ENCODE measurements around the gene TSPAN17. TPM values are rescaled to one million over a fixed set of nuclear protein-coding genes. Genes with fewer than 3 reads are reported as not detected.

Gene TSPAN17
- total RNA-seq, 2 donors from 2014 or later = 24.1 to 37.6 TPM

- 58 to 59% methylated on average over 9 of the region's 9 CpGs for WGBS, 2 donors
- Histone ChIP-seq H3K4me1 (peaks cover 13% of the 10 kb centered on the region), H3K4me3 (no peak overlapping the region), H3K36me3 (replicated peaks in 1 of 2; ENCODE audit: insufficient read depth in 1 of 2, low read depth in 2 of 2) (no peaks in the 10 kb centered on the region), H3K27me3 (peaks cover 0 to 31% of the 10 kb centered on the region in 2 donors), H3K27ac (no peak overlapping the region), H3K9me3 (no peaks in the 10 kb centered on the region)
- TF ChIP-seq POLR2A (IDR thresholded peaks at IDR 0.05) = no peak
- TF ChIP-seq, protein P1, sequence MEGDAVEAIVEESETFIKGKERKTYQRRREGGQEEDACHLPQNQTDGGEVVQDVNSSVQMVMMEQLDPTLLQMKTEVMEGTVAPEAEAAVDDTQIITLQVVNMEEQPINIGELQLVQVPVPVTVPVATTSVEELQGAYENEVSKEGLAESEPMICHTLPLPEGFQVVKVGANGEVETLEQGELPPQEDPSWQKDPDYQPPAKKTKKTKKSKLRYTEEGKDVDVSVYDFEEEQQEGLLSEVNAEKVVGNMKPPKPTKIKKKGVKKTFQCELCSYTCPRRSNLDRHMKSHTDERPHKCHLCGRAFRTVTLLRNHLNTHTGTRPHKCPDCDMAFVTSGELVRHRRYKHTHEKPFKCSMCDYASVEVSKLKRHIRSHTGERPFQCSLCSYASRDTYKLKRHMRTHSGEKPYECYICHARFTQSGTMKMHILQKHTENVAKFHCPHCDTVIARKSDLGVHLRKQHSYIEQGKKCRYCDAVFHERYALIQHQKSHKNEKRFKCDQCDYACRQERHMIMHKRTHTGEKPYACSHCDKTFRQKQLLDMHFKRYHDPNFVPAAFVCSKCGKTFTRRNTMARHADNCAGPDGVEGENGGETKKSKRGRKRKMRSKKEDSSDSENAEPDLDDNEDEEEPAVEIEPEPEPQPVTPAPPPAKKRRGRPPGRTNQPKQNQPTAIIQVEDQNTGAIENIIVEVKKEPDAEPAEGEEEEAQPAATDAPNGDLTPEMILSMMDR (IDR thresholded peaks at IDR 0.05) = no peak
- intact Hi-C loops (cut with DNase I) = no loop called here
- DNase-seq = no peak
- no peak for ATAC-seq
These were observed 22.3 kb upstream of the TSPAN17 start for GRCh38 chr5:176624938-176625337.

- Histone ChIP-seq H3K4me3 (no peak overlapping the region), H3K27ac (no peak overlapping the region), H3K4me1 (peaks cover 13% of the 10 kb centered on the region), H3K27me3 (peaks cover 0 to 33% of the 10 kb centered on the region in 2 donors), H3K9me3 (no peaks in the 10 kb centered on the region), H3K36me3 (replicated peaks in 1 of 2; ENCODE audit: insufficient read depth in 1 of 2, low read depth in 2 of 2) (no peaks in the 10 kb centered on the region)
- DNase-seq = no peak
- TF ChIP-seq, protein P1 (IDR thresholded peaks at IDR 0.05) = no peak
- no peak for TF ChIP-seq POLR2A (IDR thresholded peaks at IDR 0.05)
- intact Hi-C loops (cut with DNase I) = no loop called here
- ATAC-seq = no peak
- 64% methylated on average over 2 of the region's 2 CpGs for WGBS, 2 donors
These were observed 21.8 kb upstream of the TSPAN17 start for GRCh38 chr5:176625512-176625911.

DNA sequence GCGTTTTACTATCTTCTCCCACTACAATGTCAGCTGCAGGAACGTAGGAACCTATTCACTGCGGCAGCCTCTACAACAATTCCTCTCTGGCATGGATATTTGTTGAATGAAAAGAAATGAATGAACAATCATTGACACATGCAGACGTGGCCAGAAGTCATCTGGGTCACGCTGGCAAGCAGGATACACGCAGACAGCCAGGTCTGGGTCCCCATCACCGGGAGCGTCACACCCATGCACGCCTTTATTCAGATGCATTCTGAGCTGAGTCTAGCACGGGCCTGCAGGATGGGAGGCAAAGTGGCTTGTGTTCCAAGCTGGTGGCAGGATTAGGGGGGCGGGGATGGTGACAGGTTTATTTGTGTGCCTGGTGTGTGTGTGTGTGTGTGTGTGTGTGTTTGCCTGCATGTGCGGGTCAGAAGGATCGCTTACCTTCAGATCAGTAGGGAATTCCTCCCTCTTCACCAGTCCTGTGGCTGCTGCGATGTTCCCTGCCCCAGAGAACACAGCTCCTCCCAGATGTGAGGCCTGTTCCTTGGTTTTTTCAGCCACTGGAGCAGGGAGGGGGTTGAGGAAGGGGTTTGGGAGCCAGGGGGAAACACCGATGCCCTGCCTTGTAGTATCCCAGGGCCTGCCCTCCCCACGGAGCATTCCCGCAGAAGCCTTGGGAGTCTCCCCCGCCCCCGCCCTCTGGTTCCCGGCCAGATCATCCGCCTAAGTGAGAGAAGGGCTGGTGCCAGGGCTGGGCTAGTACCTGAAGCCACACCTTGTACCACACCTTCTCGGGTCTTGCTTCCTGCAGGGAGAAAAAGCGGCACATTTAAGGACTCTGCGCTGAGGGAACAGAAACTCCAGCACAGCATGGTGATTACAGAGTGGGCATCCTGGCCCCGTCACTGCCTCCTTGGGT, 21.1 kb upstream of the TSPAN17 start:
- peaks cover 15% of the 10 kb centered on the region for H3K4me1 ChIP-seq
- H3K36me3 ChIP-seq (replicated peaks in 1 of 2; ENCODE audit: insufficient read depth in 1 of 2, low read depth in 2 of 2) = no peaks in the 10 kb centered on the region
- peaks cover 0 to 26% of the 10 kb centered on the region in 2 donors for H3K27me3 ChIP-seq
- ATAC-seq (no peak), DNase-seq (no peak)
- WGBS, 2 donors = 34 to 41% methylated on average over 21 to 25 of the region's 25 CpGs
- no peak overlapping the region for H3K27ac ChIP-seq
- TF ChIP-seq, protein P1 (IDR thresholded peaks at IDR 0.05) = no peak
- TF ChIP-seq POLR2A (IDR thresholded peaks at IDR 0.05) = no peak
- no peaks in the 10 kb centered on the region for H3K9me3 ChIP-seq
- intact Hi-C loops (cut with DNase I) = no loop called here
- H3K4me3 ChIP-seq = no peak overlapping the region

- TF ChIP-seq, protein P1 (IDR thresholded peaks at IDR 0.05) = no peak
- no peak for TF ChIP-seq POLR2A (IDR thresholded peaks at IDR 0.05)
- no peak for ATAC-seq
- no peak for DNase-seq
- peaks cover 0 to 26% of the 10 kb centered on the region in 2 donors for H3K27me3 ChIP-seq
- WGBS, 2 donors = 45 to 63% methylated on average over 7 of the region's 7 CpGs
- H3K4me1 ChIP-seq = peaks cover 15% of the 10 kb centered on the region
- H3K27ac ChIP-seq = no peak overlapping the region
- H3K9me3 ChIP-seq = no peaks in the 10 kb centered on the region
- H3K4me3 ChIP-seq = no peak overlapping the region
- intact Hi-C loops (cut with DNase I) = no loop called here
- no peaks in the 10 kb centered on the region for H3K36me3 ChIP-seq (replicated peaks in 1 of 2; ENCODE audit: insufficient read depth in 1 of 2, low read depth in 2 of 2)
These were observed 20.4 kb upstream of the TSPAN17 start for GRCh38 chr5:176626876-176627236.

Measured in body of pancreas (tissue), 4 donors.